AG04450 (cell line): ENCODE results near the gene SLC24A4. TPM values are rescaled to one million over a fixed set of nuclear protein-coding genes. Genes with fewer than 3 reads are reported as not detected.

Experiments
- CTCF ChIA-PET: fragments of 300-600, 350-600 bp; formaldehyde crosslinking; extraction: SDS; loops from one replicate; lab custom pipeline; 2022; ENCODE audit warnings: antibody characterized with exemption, inconsistent platforms; lab: Charles Lee
- POLR2A ChIA-PET: fragments of 350-600 bp; formaldehyde crosslinking; extraction: SDS; loops from one replicate; lab custom pipeline; 2021; ENCODE audit warnings: antibody characterized with exemption, inconsistent platforms; lab: Yijun Ruan, JAX
- DNase-seq: peaks from one replicate; pipeline ENCODE4 v3.0.0-alpha.2; 2011; ENCODE audit warnings: low read depth, low spot score
- H3K27ac ChIP-seq: one replicate; pipeline ENCODE4 v1.5.1; 2012; ENCODE audit warnings: low read depth, low read length, control low read depth
- H3K27me3 ChIP-seq: one replicate; pipeline ENCODE4 v1.6.0; 2012; ENCODE audit warnings: low read length; ENCODE audit not compliant: control insufficient read depth, insufficient read depth
- H3K4me3 ChIP-seq: 2 replicates; pipeline ENCODE4 v1.5.1; 2011; ENCODE audit warnings: mild to moderate bottlenecking, low read depth, low read length, control low read depth
- H3K9me3 ChIP-seq: 2 replicates; pipeline ENCODE4 v1.5.1; 2012; ENCODE audit warnings: low read length; ENCODE audit not compliant: control insufficient read depth, insufficient read depth
- CTCF ChIP-seq: IDR thresholded peaks from 2 replicates; pipeline ENCODE4 v1.5.1; 2011; ENCODE audit warnings: low read depth, low read length, control low read depth, inconsistent platforms
- polyA plus RNA-seq: library from polyadenylated mRNA; depleted of rRNA; stranded (reverse); fragments of >200 nt; gene quantifications from 2 replicates; pipeline ENCODE4 v1.2.3, GENCODE V29; 2011

Gene SLC24A4
- polyA plus RNA-seq, 1 experiment: not detected

GRCh38 chr14:92473261-92473968 lies 150.4 kb downstream of the SLC24A4 start:
- CTCF ChIA-PET: interaction anchor here (1.2 kb wide), 1 partner anchor 207 kb away, joined by 3 read pairs; no protein-coding TSS in a partner anchor
- DNase-seq: no peak
- H3K9me3 ChIP-seq: peaks cover 4% of the 10 kb centered on the region; the same call in 1 of the 2 replicates
- no peak overlapping the region for H3K4me3 ChIP-seq
- TF ChIP-seq CTCF: no peak
- POLR2A ChIA-PET: no interaction called here
- H3K27me3 ChIP-seq: no peaks in the 10 kb centered on the region
- peak overlapping the region; percentile 48 for H3K27ac ChIP-seq

- no peak overlapping the region for H3K4me3 ChIP-seq
- peak overlapping the region; percentile 24 for H3K27ac ChIP-seq
- H3K27me3 ChIP-seq: no peaks in the 10 kb centered on the region
- no peak for DNase-seq
- ChIA-PET CTCF (interaction anchor here (1.2 kb wide), 1 partner anchor 207 kb away, joined by 3 read pairs; no protein-coding TSS in a partner anchor), POLR2A (interaction anchor here (0.7 kb wide), 1 partner anchor 161 kb away, joined by 3 read pairs; no protein-coding TSS in a partner anchor)
- peaks cover 3% of the 10 kb centered on the region; the same call in 1 of the 2 replicates for H3K9me3 ChIP-seq
- no peak for TF ChIP-seq CTCF
Observed at GRCh38 chr14:92473969-92474535, 151.1 kb downstream of the SLC24A4 start.

GRCh38 chr14:92475037-92475436 lies 152.1 kb downstream of the SLC24A4 start:
- H3K27ac ChIP-seq: no peak overlapping the region
- H3K4me3 ChIP-seq: no peak overlapping the region
- no peaks in the 10 kb centered on the region for H3K27me3 ChIP-seq
- no peaks in the 10 kb centered on the region for H3K9me3 ChIP-seq
- ChIA-PET POLR2A (no interaction called here), CTCF (no interaction called here)
- TF ChIP-seq CTCF: no peak
- DNase-seq: no peak

GRCh38 chr14:92475451-92476187 lies 152.7 kb downstream of the SLC24A4 start:
- ChIA-PET POLR2A (no interaction called here), CTCF (no interaction called here)
- no peak for DNase-seq
- H3K27ac ChIP-seq: no peak overlapping the region
- no peaks in the 10 kb centered on the region for H3K9me3 ChIP-seq
- no peak overlapping the region for H3K4me3 ChIP-seq
- no peak for TF ChIP-seq CTCF
- H3K27me3 ChIP-seq: no peaks in the 10 kb centered on the region

- no peak for DNase-seq
- POLR2A ChIA-PET: no interaction called here
- H3K27ac ChIP-seq: no peak overlapping the region
- no peak for TF ChIP-seq CTCF
- peaks cover 15% of the 10 kb centered on the region for H3K27me3 ChIP-seq
- CTCF ChIA-PET: interaction anchor here (0.7 to 1.0 kb wide), 6 partner anchors 10 to 206 kb away, joined by 3 to 4 read pairs (median 3); no protein-coding TSS in a partner anchor
- H3K4me3 ChIP-seq: no peak overlapping the region
- no peaks in the 10 kb centered on the region for H3K9me3 ChIP-seq
Observed at GRCh38 chr14:92480856-92481255, 157.9 kb downstream of the SLC24A4 start.
